Measurements from ENCODE around the gene CDH13.

The CDH13 gene

DNA sequence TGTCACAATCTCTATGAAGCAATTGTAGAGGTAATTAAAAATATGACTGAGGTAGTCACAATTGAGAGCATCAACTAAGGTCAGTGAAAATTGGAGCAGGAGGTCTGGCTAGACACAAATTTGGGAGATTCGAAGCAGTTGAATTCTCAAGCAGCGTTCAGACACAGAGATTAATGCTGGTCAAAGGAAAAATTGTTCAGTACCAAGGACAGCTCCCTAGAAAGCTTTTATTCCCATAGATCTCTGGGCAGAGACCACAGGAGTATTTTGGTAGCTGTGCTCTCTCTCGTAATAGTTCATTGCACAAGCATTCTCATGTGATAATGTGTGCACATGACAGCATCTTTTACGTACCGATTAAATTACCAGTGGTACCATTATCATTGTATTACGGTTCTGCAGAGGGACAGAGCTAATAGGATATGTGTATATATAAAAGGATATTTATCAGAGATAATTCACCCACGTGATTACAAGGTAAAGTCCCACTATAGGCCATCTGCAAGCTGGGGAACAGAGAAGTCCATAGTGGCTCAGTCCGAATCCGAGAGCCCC, 793.5 kb downstream of the CDH13 start:
- Histone ChIP-seq H2AFZ (ENCODE audit: low read length) (no peak overlapping the region), H3K9me3 (replicated peaks; ENCODE audit: insufficient read depth, low read length) (no peaks in the 10 kb centered on the region), H3K79me2 (ENCODE audit: low read length) (no peaks in the 10 kb centered on the region), H4K20me1 (ENCODE audit: insufficient read depth, low read length) (no peaks in the 10 kb centered on the region), H3K4me2 (ENCODE audit: low read depth, low read length) (no peak overlapping the region), H3K27ac (ENCODE audit: low read length) (no peak overlapping the region), H3K4me1 (ENCODE audit: low read length) (no peaks in the 10 kb centered on the region), H3F3A (ENCODE audit: insufficient read depth, low read length) (no peaks in the 10 kb centered on the region), H3K36me3 (replicated peaks; ENCODE audit: insufficient read depth, low read length) (no peaks in the 10 kb centered on the region), H3K27me3 (replicated peaks; ENCODE audit: insufficient read depth, low read length) (no peaks in the 10 kb centered on the region), H3K4me3 (ENCODE audit: low read length) (no peak overlapping the region), H3K9ac (ENCODE audit: low read length) (no peak overlapping the region), H3K9me2 (replicated peaks; ENCODE audit: insufficient read depth, low read length) (no peaks in the 10 kb centered on the region)
- DNase-seq, result peak; percentile 12
- TF ChIP-seq EZH2 (optimal IDR thresholded peaks at IDR 0.05; ENCODE audit: low read depth, low read length) (no peak), EZH2phosphoT487 (IDR thresholded peaks at IDR 0.05; ENCODE audit: low read length) (no peak)
- TF ChIP-seq, protein P1, sequence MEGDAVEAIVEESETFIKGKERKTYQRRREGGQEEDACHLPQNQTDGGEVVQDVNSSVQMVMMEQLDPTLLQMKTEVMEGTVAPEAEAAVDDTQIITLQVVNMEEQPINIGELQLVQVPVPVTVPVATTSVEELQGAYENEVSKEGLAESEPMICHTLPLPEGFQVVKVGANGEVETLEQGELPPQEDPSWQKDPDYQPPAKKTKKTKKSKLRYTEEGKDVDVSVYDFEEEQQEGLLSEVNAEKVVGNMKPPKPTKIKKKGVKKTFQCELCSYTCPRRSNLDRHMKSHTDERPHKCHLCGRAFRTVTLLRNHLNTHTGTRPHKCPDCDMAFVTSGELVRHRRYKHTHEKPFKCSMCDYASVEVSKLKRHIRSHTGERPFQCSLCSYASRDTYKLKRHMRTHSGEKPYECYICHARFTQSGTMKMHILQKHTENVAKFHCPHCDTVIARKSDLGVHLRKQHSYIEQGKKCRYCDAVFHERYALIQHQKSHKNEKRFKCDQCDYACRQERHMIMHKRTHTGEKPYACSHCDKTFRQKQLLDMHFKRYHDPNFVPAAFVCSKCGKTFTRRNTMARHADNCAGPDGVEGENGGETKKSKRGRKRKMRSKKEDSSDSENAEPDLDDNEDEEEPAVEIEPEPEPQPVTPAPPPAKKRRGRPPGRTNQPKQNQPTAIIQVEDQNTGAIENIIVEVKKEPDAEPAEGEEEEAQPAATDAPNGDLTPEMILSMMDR (IDR thresholded peaks at IDR 0.05; ENCODE audit: low read length), result no peak

DNA sequence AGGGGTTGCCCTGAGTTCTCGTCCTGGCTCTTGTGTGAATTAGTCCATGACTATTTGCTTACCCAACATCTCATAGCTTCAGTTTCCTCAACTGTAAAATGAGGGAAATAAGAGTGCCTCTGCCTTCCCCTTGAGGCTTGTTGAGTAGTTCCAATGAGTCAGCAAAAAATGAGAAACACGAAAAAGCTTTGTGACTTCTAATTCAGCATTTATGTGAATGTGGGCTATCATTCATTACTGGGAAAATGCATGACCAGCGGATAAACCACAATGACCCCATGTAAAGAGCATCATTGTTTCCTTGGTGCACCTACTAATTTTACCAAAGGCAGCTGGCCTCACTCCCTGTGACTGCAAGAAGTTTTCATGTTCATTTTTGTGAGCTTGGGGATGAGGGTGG, 806.4 kb downstream of the CDH13 start:
- Histone ChIP-seq H4K20me1 (ENCODE audit: insufficient read depth, low read length) (no peaks in the 10 kb centered on the region), H3F3A (ENCODE audit: insufficient read depth, low read length) (no peaks in the 10 kb centered on the region), H3K9me2 (replicated peaks; ENCODE audit: insufficient read depth, low read length) (no peaks in the 10 kb centered on the region), H3K4me3 (ENCODE audit: low read length) (no peak overlapping the region), H3K36me3 (replicated peaks; ENCODE audit: insufficient read depth, low read length) (no peaks in the 10 kb centered on the region), H2AFZ (ENCODE audit: low read length) (no peak overlapping the region), H3K27me3 (replicated peaks; ENCODE audit: insufficient read depth, low read length) (no peaks in the 10 kb centered on the region), H3K4me2 (ENCODE audit: low read depth, low read length) (no peak overlapping the region), H3K27ac (ENCODE audit: low read length) (no peak overlapping the region), H3K9me3 (replicated peaks; ENCODE audit: insufficient read depth, low read length) (no peaks in the 10 kb centered on the region), H3K9ac (ENCODE audit: low read length) (no peak overlapping the region), H3K4me1 (ENCODE audit: low read length) (no peaks in the 10 kb centered on the region), H3K79me2 (ENCODE audit: low read length) (no peaks in the 10 kb centered on the region)
- DNase-seq, result no peak
- TF ChIP-seq, protein P1 (IDR thresholded peaks at IDR 0.05; ENCODE audit: low read length), result no peak
- no peak for TF ChIP-seq EZH2phosphoT487 (IDR thresholded peaks at IDR 0.05; ENCODE audit: low read length)
- TF ChIP-seq EZH2 (optimal IDR thresholded peaks at IDR 0.05; ENCODE audit: low read depth, low read length), result no peak

DNA sequence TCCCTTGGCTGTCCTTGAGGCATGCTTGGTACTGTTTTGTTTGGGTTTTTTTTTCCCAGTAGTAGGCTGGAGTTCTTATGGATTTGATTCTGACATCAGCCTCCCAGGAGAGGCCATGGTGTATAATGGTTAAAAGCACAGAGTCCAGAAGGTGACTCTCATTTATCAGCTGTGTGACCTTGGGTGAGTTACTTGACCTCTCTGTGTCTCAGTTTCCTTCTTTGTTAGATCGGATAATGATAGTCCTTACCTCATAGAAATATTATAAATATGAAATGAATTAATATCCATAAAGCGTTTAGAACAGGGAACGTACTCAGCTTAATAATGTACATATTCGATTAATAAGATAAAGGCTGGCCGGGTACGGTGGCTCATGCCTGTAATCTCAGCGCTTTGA, 810.3 kb downstream of the CDH13 start:
- no peak overlapping the region for H3K4me2 ChIP-seq (ENCODE audit: low read depth, low read length)

More for the DNA sequence above, 810.3 kb downstream of the CDH13 start:
- no peaks in the 10 kb centered on the region for H3K9me2 ChIP-seq (replicated peaks; ENCODE audit: insufficient read depth, low read length)
- no peaks in the 10 kb centered on the region for H3K79me2 ChIP-seq (ENCODE audit: low read length)
- no peak for DNase-seq
- TF ChIP-seq, protein P1 (IDR thresholded peaks at IDR 0.05; ENCODE audit: low read length), result no peak
- no peak for TF ChIP-seq EZH2phosphoT487 (IDR thresholded peaks at IDR 0.05; ENCODE audit: low read length)
- TF ChIP-seq EZH2 (optimal IDR thresholded peaks at IDR 0.05; ENCODE audit: low read depth, low read length), result no peak
- H4K20me1 ChIP-seq (ENCODE audit: insufficient read depth, low read length), result no peaks in the 10 kb centered on the region
- H3K9ac ChIP-seq (ENCODE audit: low read length), result no peak overlapping the region
- H3K27me3 ChIP-seq (replicated peaks; ENCODE audit: insufficient read depth, low read length), result no peaks in the 10 kb centered on the region
- H3F3A ChIP-seq (ENCODE audit: insufficient read depth, low read length), result no peaks in the 10 kb centered on the region
- H3K27ac ChIP-seq (ENCODE audit: low read length), result no peak overlapping the region
- no peaks in the 10 kb centered on the region for H3K9me3 ChIP-seq (replicated peaks; ENCODE audit: insufficient read depth, low read length)
- H3K4me3 ChIP-seq (ENCODE audit: low read length), result no peak overlapping the region
- no peak overlapping the region for H2AFZ ChIP-seq (ENCODE audit: low read length)
- no peaks in the 10 kb centered on the region for H3K36me3 ChIP-seq (replicated peaks; ENCODE audit: insufficient read depth, low read length)
- no peaks in the 10 kb centered on the region for H3K4me1 ChIP-seq (ENCODE audit: low read length)
